Neutrophil (primary cell): ENCODE results near the gene ATP13A2.
A peak's percentile ranks its signal among the peaks of the same experiment; 100 is the strongest.

Experiments used
- H3K27ac ChIP-seq: fragments of 200-600 bp; sonication (generic); 2 replicates; pipeline ENCODE4 v1.5.1; 2016; ENCODE audit warnings: mild to moderate bottlenecking, moderate library complexity
- H3K27me3 ChIP-seq: fragments of 200-600 bp; sonication (generic); 2 replicates; pipeline ENCODE4 v1.6.0; 2016; ENCODE audit warnings: mild to moderate bottlenecking
- H3K36me3 ChIP-seq: fragments of 200-600 bp; sonication (generic); 2 replicates; pipeline ENCODE4 v1.5.1; 2017
- H3K4me1 ChIP-seq, 2 experiments: fragments of 200-600 bp in 1 of 2; sonication (generic) in 1 of 2; 1 replicate in 1 of 2; 2 replicates in 1 of 2; pipeline versions ENCODE4 v1.5.1 to v1.6.1; 2013 to 2016; ENCODE audit warnings: low read depth in 1 of 2, low read length in 1 of 2, mild to moderate bottlenecking in 1 of 2, moderate library complexity in 1 of 2; ENCODE audit not compliant: control insufficient read depth in 1 of 2, insufficient read depth in 1 of 2
- H3K4me3 ChIP-seq, 2 experiments: fragments of 200-600 bp in 1 of 2; sonication (generic) in 1 of 2; 1 replicate in 1 of 2; 2 replicates in 1 of 2; pipeline ENCODE4 v1.5.1; 2013 to 2016; ENCODE audit warnings: low read depth in 1 of 2, low read length in 1 of 2, mild to moderate bottlenecking in 1 of 2, moderate library complexity in 1 of 2
- H3K9me3 ChIP-seq: fragments of 200-600 bp; sonication (generic); 2 replicates; pipeline ENCODE4 v1.5.1; 2016
- TF ChIP-seq, protein P1 (sequence below): fragments of 200-600 bp; sonication (generic); IDR thresholded peaks from 2 replicates; pipeline ENCODE4 v1.5.1; 2016; ENCODE audit warnings: antibody characterized with exemption

ATP13A2 gene

DNA sequence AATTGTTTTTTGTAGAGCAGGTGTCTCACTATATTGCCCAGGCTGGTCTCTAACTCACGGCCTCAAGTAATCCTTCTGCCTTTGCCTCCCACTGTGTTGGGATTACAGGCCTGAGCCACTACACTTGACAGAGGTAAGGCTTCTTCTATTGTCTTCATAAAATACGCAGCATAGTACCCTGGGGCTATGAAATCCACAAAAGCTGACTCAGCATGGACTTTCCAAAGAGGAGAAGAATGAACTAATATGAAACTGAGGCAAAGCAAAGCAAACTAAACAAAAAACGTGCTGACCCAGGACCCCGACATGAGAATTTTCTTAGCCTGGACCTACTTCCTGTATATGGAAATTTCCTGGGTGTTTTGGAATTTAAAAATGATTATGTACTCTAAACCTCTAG, 18.5 kb upstream of the ATP13A2 start:
- H3K27me3 ChIP-seq = no peaks in the 10 kb centered on the region
- H3K4me1 ChIP-seq = no peaks in the 10 kb centered on the region
- TF ChIP-seq, protein P1, sequence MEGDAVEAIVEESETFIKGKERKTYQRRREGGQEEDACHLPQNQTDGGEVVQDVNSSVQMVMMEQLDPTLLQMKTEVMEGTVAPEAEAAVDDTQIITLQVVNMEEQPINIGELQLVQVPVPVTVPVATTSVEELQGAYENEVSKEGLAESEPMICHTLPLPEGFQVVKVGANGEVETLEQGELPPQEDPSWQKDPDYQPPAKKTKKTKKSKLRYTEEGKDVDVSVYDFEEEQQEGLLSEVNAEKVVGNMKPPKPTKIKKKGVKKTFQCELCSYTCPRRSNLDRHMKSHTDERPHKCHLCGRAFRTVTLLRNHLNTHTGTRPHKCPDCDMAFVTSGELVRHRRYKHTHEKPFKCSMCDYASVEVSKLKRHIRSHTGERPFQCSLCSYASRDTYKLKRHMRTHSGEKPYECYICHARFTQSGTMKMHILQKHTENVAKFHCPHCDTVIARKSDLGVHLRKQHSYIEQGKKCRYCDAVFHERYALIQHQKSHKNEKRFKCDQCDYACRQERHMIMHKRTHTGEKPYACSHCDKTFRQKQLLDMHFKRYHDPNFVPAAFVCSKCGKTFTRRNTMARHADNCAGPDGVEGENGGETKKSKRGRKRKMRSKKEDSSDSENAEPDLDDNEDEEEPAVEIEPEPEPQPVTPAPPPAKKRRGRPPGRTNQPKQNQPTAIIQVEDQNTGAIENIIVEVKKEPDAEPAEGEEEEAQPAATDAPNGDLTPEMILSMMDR = no peak
- no peak overlapping the region for H3K27ac ChIP-seq
- no peak overlapping the region for H3K4me3 ChIP-seq
- peaks cover 76% of the 10 kb centered on the region for H3K36me3 ChIP-seq
- H3K9me3 ChIP-seq = no peaks in the 10 kb centered on the region

GRCh38 chr1:17028662-17029188, 17.0 kb upstream of the ATP13A2 start:
- Histone ChIP-seq H3K36me3 (peaks cover 86% of the 10 kb centered on the region), H3K9me3 (no peaks in the 10 kb centered on the region), H3K4me3 (no peak overlapping the region), H3K27me3 (no peaks in the 10 kb centered on the region), H3K4me1 (peaks cover under 1 to 2% of the 10 kb centered on the region in 2 experiments), H3K27ac (no peak overlapping the region)
- TF ChIP-seq, protein P1 = no peak

GRCh38 chr1:17027900-17028299, 16.2 kb upstream of the ATP13A2 start:
- no peaks in the 10 kb centered on the region for H3K27me3 ChIP-seq
- H3K9me3 ChIP-seq = no peaks in the 10 kb centered on the region
- peak overlapping the region; percentile 28 for H3K27ac ChIP-seq
- TF ChIP-seq, protein P1 = no peak
- peaks cover 9 to 11% of the 10 kb centered on the region in 2 experiments for H3K4me1 ChIP-seq
- peaks cover 87% of the 10 kb centered on the region for H3K36me3 ChIP-seq
- H3K4me3 ChIP-seq = no peak overlapping the region

- Histone ChIP-seq H3K27me3 (no peaks in the 10 kb centered on the region), H3K27ac (peak overlapping the region; percentile 28), H3K36me3 (peaks cover 87% of the 10 kb centered on the region), H3K4me1 (peaks cover 9 to 11% of the 10 kb centered on the region in 2 experiments), H3K4me3 (no peak overlapping the region), H3K9me3 (no peaks in the 10 kb centered on the region)
- TF ChIP-seq, protein P1 = no peak
Measured at GRCh38 chr1:17027403-17027802, 15.7 kb upstream of the ATP13A2 start.

DNA sequence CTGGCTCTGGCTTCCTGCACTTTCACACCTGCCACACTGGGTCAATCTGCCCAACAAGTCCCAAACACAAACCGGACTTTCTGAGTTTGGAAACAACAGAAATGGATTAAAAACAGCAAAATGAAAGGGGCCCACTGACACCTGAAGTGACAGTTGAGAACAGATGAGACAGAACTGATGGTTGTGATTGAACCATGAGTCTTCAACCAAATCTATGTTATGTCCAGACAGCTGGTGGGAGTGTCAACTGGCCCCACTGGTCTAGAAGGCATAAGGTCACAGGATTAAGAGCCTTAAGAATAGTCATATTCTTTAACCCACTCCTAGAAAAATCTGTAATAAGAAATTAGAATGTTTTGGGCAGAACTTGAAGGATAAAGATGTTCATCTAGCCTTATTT, 13.0 kb upstream of the ATP13A2 start:
- Histone ChIP-seq H3K27ac (no peak overlapping the region), H3K4me1 (peaks cover 9 to 11% of the 10 kb centered on the region in 2 experiments), H3K4me3 (no peak overlapping the region), H3K9me3 (no peaks in the 10 kb centered on the region), H3K27me3 (no peaks in the 10 kb centered on the region), H3K36me3 (peaks cover 96% of the 10 kb centered on the region)
- TF ChIP-seq, protein P1 = no peak
